Pancreas (tissue), 10 donors: Measurements from ENCODE around the gene FBF1. TPM values are rescaled to one million over a fixed set of nuclear protein-coding genes. Genes with fewer than 3 reads are reported as not detected.

Experiments used
- ATAC-seq, 4 donors: fragments of 200-7000 bp; cut with Tn5 transposase; one replicate each; pipeline versions ENCODE4 v1.8.0 to v1.9.1; 2020; ENCODE audit warnings: mild to moderate bottlenecking in 4 of 4, moderate library complexity in 4 of 4
- DNase-seq, 6 donors: peaks; one replicate each; pipeline ENCODE4 v3.0.0-alpha.2; 2020
- FAIRE-seq: peaks from 2 replicates; lab custom pipeline; 2012; peaks lifted over from hg19 to GRCh38; lab: Jason Lieb, UNC
- H3K27ac ChIP-seq, 4 donors: fragments of 200-600 bp; sonication (generic); 1 replicate in 3 of 4; 2 replicates in 1 of 4; pipeline versions ENCODE4 v1.5.0 to v1.8.0; 2020
- H3K27me3 ChIP-seq, 4 donors: fragments of 200-600 bp; one replicate each; pipeline ENCODE4 v1.8.0; 2021
- H3K36me3 ChIP-seq, 3 donors: fragments of 200-600 bp; sonication (generic) in 1 of 3; one replicate each; pipeline versions ENCODE4 v1.5.0 to v1.8.0; 2020 to 2021
- H3K4me1 ChIP-seq, 3 donors: fragments of 200-600 bp; one replicate each; pipeline ENCODE4 v1.8.0; 2021
- H3K4me3 ChIP-seq, 4 donors: fragments of 200-600 bp; sonication (generic) in 2 of 4; one replicate each; pipeline versions ENCODE4 v1.5.0 to v1.8.0; 2020 to 2021
- H3K9me3 ChIP-seq, 4 donors: fragments of 200-600 bp; one replicate each; pipeline ENCODE4 v1.8.0; 2021
- CTCF ChIP-seq, 4 donors: fragments of 200-600 bp; sonication (generic) in 3 of 4; IDR thresholded peaks; one replicate each; pipeline versions ENCODE4 v1.5.0 to v1.8.0; 2021; ENCODE audit warnings: antibody characterized with exemption in 4 of 4
- WGBS, 2 donors: extraction: QIAGEN DNeasy Blood & Tissue Kit; methylation state at CpG; one replicate each; pipeline ENCODE4 v1.1.7; 2013; 5-methylcytosine and 5-hydroxymethylcytosine counted together
- intact Hi-C, 3 donors: fragments of 100-400 bp; cut with DNase I; formaldehyde crosslinking; loops; one replicate each; pipeline versions ENCODE4 v1.11.1 to v1.14.2; 2022
- polyA plus RNA-seq, 2 donors: library from polyadenylated mRNA; stranded (reverse); fragments of 200-250 nt; gene quantifications; one replicate each; pipeline ENCODE4 v1.2.3, GENCODE V29; 2013
- total RNA-seq, 6 donors: library from RNA; stranded (reverse); fragmentation: NEBNext Ultra II Directional in 4 of 6; extraction: Animal tissue kit (Norgen Biotek cat#: 25700) in 4 of 6; gene quantifications; one replicate each; pipeline versions ENCODE4 v1.2.1 to v1.2.4, GENCODE V29; 2021 to 2023
- donor health status: healthy with polysubstance abuse.
- donor health status: DM: no; HTN: no; CAD: no; lungs with moderate emphysema.
- donor health status: DM: no; HTN: no; CAD: no.
- donor health status: control.
- donor health status: control.
- donor health status: Bipolar disorder and iron deficiency.
- donor health status: DM: yes; HTN: yes; CAD: no.
- donor health status: DM: no; HTN: no; CAD: no.
- donor health status: DM: no; HTN: no; CAD: no.
- donor health status: DM: yes; HTN: yes; CAD: no.

The FBF1 gene
- total and polyA plus RNA-seq, 8 donors = 2.4 to 24.8 (median 4.5) TPM

DNA sequence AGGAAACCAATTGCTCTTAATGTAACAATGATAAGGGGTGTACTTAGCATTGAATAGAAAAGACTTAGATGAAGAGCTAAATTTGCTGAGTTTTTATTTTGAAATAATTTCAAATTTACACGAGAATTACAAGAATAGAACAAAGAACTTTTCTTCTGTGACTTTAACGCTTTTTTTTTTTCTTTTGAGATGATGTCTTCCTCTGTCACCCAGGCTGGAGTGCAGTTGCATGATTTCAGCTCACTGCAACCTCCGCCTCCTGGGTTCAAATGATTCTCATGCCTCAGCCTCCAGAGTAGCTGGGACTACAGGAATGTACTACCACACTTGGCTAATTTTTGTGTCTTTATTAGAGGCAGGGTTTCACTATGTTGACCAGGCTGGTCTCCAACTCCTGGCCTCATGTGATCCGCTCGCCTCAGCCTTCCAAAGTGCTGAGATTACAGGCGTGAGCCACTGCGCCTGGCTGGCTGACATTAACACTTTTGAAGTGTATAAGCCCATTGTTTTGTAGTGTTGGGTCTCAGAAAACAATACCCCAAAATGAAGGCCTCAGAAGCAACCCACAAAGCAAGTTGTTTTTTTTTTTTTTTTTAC lies 40.3 kb upstream of the FBF1 start:
- DNase-seq = peak in 1 of 6 donors; percentile 34
- no peak for FAIRE-seq
- Histone ChIP-seq H3K4me1 (peaks cover 28 to 58% (median 47%) of the 10 kb centered on the region in 3 donors), H3K4me3 (peak overlapping the region in 1 of 4 donors; percentile 63), H3K27me3 (no peaks in the 10 kb centered on the region), H3K36me3 (no peaks in the 10 kb centered on the region), H3K27ac (peak overlapping the region in 2 of 4 donors; percentile 99), H3K9me3 (no peaks in the 10 kb centered on the region)
- 61 to 70% methylated on average over 7 of the region's 7 CpGs for WGBS, 2 donors
- TF ChIP-seq CTCF (IDR thresholded peaks at IDR 0.05) = no peak
- no peak for ATAC-seq
- intact Hi-C loops = no loop called here

DNA sequence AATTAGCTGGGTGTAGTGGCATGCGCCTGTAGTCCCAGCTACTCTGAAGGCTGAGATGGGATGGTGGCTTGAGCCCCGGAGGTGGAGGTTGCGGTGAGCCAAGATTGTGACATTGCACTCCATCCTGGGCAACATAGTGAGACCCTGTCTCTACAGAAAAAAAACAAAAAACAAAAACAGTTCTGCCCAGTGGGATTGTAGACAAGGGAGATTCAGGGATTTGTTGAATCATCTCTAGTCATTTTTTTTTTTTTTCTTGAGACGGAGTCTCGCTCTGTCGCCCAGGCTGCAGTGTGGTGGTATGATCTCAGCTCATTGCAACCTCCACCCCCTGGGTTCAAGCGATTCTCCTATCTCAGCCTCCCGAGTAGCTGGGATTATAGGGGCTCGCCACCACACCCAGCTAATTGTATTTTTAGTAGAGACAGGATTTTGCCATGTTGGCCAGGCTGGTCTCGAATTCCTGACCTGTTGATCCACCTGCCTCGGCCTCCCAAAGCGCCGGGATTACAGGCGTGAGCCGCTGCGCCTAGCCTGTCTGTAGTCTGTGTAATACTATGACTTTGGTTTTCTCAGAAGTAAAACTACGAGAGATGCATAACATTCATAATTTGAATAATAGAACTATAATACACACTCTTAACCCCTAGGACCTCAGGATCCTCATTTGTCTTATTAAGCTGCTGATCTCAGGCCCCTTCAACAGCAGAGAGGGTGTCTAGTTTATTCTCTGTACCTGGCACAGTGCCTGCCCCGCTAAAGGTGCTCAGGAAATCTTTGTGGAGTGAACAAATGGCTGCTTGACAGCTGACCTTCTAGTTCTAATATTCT lies 39.6 kb upstream of the FBF1 start:
- no peaks in the 10 kb centered on the region for H3K9me3 ChIP-seq
- intact Hi-C loops = no loop called here
- H3K27ac ChIP-seq = peak overlapping the region; percentile 87 to 99 (median 95)
- H3K4me3 ChIP-seq = peak overlapping the region; percentile 47 to 89 (median 74)
- WGBS, 2 donors = 72 to 75% methylated on average over 18 of the region's 18 CpGs
- DNase-seq (peak in 2 of 6 donors; percentile 29 to 39), ATAC-seq (no peak), FAIRE-seq (no peak)
- peaks cover 31 to 64% (median 52%) of the 10 kb centered on the region in 3 donors for H3K4me1 ChIP-seq
- no peaks in the 10 kb centered on the region for H3K36me3 ChIP-seq
- TF ChIP-seq CTCF (IDR thresholded peaks at IDR 0.05) = no peak
- H3K27me3 ChIP-seq = no peaks in the 10 kb centered on the region

GRCh38 chr17:75979705-75980187 lies 38.9 kb upstream of the FBF1 start:
- DNase-seq = no peak
- intact Hi-C loops = no loop called here
- ATAC-seq = peak; percentile 1 to 11 (median 4)
- peaks cover 34 to 68% (median 55%) of the 10 kb centered on the region in 3 donors for H3K4me1 ChIP-seq
- WGBS, 2 donors = 6 to 7% methylated on average over 19 of the region's 19 CpGs
- H3K27me3 ChIP-seq = no peaks in the 10 kb centered on the region
- H3K9me3 ChIP-seq = no peaks in the 10 kb centered on the region
- peak overlapping the region; percentile 47 to 89 (median 74) for H3K4me3 ChIP-seq
- no peak for TF ChIP-seq CTCF (IDR thresholded peaks at IDR 0.05)
- no peak for FAIRE-seq
- H3K36me3 ChIP-seq = no peaks in the 10 kb centered on the region
- H3K27ac ChIP-seq = peak overlapping the region; percentile 87 to 99 (median 95)

DNA sequence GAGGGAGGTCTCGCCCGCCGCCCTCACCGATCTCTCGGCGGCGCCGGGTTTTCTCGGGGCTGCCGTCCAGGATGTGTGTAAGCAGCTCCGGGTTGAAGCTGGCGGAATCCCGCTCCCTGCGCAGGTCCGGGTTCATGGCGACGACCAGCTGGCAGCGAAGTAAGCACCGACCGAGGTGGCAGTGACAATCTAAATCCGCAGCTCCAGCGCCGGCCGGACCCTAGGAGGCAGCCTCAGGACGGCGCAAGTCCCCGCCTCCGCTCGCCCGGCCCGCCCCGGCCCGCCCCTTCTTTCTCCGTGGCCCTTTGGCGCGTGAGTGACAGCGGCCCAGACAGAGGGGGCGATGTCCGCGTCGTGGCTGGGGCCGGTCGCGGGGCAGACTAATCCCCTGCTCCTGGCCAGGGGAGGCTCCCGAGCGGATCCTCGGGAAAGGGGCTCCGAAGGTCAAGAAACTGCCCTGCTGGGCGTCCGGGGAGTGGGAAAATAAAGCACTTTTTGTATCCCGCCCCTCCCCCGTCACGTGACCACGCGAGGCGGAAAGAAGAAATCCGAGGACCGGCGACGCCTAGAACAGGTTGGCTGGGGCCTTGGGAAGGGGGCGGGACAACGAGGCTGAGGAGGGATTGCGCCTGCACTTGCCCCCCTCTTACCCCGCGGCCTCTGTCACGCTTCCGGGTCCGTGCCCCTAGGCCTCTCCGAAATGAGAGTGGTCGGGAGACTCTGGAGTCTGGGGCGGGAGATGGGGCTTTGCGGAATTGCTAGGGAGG lies 38.3 kb upstream of the FBF1 start, which contains the start of the genes ACOX1 and TEN1:
ACOX1 (minus strand) TSS at position 229 of the 767 bp plus-strand sequence; CDS start at position 136, 93 bp downstream.
TEN1 (plus strand) TSS at position 303 of the 767 bp plus-strand sequence. CDS start 6,953 bp downstream, outside the sequence.
- FAIRE-seq = no peak
- 1% methylated on average over 50 to 72 of the region's 72 CpGs for WGBS, 2 donors
- intact Hi-C loops = no loop called here

More for the DNA sequence above, 38.3 kb upstream of the FBF1 start, which contains the start of the genes ACOX1 and TEN1:
- TF ChIP-seq CTCF (IDR thresholded peaks at IDR 0.05) = peak in 2 of 4 donors; percentile 8 to 27
- no peaks in the 10 kb centered on the region for H3K9me3 ChIP-seq
- peak within 1 kb of the TSS; percentile 87 to 99 (median 95) for H3K27ac ChIP-seq
- DNase-seq (peak; percentile 95 to 99 (median 98)), ATAC-seq (peak; percentile 82 to 92 (median 87))
- no peaks in the 10 kb centered on the region for H3K36me3 ChIP-seq
- H3K4me1 ChIP-seq = peaks cover 38 to 66% (median 55%) of the 10 kb centered on the region in 3 donors
- no peaks in the 10 kb centered on the region for H3K27me3 ChIP-seq
- H3K4me3 ChIP-seq = peak within 1 kb of the TSS; percentile 47 to 89 (median 74)
